SHP77 (cell line): ENCODE results near the gene XRCC3.

ENCODE experiments used
- DNase-seq, 2 experiments: peaks; one replicate each; lab custom pipeline; 2025; lab: John Stamatoyannopoulos, UW

The XRCC3 gene

DNA sequence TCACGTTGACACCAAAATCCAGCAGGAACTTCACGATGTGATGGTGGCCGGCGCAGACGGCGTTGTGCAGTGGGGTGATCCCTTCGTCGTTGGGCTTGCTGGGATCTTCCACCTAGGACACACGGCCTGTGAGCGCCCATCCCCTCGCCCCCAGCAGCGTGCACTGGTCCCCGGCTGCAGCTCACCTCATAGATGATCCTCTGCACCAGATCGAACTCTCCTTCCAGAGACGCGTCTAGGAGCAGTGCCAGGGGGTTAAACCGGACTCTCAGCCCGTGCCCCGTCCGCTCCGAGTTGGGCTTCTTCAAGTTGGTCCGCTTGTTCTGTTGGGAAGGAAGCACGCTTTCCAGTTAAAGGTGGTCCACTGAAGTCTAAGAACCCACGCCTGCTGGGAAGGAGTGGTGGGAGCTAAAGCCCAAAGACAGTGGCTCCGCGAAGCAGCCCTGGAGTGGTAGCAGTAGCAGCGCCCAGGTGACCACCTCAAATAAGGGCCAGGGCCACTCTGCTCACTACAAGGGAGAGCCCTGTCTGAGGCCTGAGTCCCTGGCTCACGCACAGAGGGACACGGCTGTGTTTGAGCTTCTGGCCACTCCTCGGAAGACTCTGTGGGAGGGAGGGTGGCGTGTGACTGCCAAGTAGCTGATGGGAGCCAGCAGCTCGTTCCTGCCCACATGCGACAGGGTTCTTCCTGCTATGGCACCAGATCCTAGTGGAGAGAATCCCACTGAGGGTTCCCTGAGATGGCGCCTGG, 23.6 kb upstream of the XRCC3 start:
- DNase-seq, result no peak

DNA sequence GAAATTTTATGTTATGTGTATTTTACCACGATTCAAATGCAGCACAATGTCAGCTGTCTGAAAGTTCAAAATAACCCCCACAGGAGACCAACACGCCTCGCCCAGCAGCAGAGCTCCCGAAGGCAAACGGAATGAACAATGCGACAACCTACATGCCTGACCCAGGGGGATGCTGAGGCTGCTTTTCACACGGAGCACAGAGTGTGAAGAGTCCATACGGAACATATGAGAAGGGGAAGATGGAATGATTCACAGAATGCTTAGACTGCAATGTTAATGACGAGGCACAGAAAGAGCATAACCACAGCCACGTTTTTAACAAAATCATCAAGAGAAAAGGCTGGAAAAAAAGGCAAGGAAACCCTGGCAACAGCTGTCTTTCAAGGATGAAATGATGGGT, 22.9 kb upstream of the XRCC3 start:
- no peak for DNase-seq

DNA sequence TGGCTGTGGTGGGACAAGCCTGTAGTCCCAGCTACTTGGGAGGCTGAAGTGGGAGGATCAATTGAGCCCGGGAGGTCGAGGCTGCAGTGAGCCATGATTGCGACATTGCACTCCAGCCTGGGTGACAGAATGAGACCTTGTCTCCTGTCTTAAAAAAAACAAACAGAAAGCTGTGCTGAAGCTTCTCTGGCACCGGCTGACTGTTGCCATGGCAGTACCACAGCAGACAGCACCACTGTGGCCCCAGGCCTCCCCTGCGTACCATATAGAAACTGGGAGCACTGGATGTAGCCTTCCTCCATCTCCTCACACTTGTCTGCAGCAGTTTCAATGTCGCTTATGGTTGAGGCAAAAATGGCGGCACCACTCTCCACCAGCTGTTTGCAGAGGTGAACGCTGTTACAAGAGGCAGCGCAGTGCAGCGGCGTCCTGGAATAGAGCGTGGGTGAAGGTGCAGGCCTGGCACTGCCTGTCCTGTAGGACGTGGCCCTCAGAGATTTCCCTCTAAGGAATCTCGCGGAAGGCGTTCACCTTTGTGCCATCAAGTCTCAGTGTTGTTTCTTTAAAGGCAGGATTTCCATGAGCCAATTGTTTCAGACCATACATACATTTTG, 22.3 kb upstream of the XRCC3 start:
- DNase-seq, result no peak

DNA sequence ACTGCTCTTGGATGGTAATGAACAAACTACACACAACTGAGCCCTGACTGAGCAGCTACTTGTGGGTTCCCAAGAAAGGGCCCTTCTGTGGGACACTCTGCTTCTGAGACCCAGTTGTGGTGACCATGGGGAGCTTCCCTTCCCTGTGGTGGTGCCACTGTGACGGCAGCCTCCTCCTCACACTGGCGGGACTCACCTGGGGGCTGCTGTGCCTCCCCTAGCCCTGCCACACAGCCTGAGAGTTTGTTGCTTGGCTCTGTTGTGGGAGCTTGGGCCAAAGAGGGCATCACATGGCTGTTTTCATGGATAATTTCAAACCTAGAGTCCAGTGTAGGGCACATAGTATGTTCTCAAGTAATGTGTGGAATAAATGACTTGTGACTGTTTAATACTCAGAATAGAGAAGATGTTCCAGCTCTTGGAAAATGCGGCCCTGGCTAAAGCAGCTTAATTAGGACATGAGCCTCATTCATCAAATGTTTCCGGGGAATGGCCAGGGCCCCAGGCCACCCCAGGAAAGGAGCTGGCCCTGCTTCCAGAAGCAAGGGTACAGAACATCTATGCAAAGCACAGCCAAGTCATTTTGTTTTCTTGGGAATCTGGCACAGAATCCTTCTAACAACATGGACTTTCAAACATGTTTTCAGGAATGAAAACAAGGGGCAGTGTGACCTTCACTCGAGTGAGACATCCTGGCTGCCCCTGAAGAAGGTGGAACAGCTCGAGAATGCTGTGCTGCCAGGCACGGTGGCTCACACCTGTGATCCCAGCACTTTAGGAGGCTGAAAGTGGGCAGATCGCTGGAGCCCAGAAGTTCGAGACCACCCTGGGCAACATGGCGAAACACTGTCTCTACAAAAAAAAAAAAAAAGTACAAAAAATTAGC, 21.5 kb upstream of the XRCC3 start:
- no peak for DNase-seq

DNA sequence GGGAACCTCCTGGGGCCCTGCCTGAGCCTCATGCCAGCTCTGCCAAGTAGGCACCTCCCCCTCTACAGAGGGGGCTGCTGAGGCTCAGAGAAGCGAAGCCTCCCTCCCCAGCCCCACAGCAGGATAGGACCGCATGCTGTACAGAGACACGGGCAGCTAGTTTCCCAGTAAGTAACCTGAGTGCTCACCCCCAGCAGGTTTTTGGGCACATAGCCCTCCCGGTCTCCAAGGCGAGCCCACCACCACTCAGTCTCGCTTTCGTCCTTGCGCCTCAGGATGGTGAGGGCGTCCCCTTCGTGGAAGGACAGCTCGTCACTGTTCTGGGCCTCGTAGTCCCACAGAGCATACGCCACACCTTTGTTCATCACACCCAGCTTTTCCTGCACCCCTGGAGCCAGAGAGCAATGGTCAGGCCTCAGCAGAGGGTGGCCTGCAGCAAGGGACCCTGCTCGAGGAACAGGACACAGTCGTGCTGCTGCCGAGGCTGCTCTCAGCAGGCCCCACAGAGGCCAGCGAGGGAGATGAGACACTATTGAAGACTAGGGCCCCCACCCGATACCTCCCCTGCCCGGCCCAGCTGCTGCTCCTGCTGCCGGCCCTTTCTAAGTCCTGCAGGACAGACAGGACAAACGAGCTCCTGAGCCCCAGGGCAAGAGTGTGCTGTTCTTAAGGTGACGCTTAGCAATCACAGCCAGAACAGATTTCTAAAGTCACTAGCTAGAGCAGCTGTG, 20.7 kb upstream of the XRCC3 start:
- DNase-seq, result no peak

DNA sequence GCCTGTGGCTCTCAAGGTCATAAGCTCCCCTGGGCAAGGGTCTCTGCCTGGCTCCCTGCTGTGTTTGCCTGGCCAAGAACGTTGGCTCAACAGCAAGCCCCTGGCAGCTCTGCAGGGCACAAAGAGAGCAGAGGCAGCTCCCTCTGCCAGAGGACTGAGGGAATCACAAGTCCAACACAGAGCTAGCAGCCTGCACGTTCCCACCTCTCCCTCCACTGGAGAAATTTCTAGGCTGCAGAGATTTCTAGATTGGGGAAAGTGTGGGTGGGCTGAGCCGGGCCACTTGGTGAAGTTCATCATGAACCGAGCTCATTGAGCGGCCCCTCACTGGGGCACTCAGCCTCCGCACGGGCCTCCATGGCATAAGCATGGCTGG, 20.2 kb upstream of the XRCC3 start:
- DNase-seq, result no peak

DNA sequence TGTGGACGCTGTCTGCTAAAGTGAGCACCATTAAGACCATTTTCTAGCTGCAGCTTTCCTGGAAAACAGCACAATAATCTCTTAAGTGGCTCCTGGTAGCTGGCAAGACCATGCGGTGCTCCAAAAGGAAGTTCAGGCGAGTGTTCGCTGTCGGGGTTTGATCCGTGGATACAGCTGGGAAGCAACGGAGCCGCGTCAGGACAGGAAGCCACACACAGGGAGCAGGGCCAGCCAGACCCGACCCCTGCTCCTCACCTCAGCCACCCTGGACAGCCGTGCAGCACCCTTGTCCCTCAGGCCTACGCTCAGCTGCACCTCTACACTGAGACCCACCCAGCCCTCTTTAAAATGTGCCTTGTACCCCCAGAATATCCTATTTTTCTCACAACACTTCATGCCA, 19.8 kb upstream of the XRCC3 start:
- no peak for DNase-seq

DNA sequence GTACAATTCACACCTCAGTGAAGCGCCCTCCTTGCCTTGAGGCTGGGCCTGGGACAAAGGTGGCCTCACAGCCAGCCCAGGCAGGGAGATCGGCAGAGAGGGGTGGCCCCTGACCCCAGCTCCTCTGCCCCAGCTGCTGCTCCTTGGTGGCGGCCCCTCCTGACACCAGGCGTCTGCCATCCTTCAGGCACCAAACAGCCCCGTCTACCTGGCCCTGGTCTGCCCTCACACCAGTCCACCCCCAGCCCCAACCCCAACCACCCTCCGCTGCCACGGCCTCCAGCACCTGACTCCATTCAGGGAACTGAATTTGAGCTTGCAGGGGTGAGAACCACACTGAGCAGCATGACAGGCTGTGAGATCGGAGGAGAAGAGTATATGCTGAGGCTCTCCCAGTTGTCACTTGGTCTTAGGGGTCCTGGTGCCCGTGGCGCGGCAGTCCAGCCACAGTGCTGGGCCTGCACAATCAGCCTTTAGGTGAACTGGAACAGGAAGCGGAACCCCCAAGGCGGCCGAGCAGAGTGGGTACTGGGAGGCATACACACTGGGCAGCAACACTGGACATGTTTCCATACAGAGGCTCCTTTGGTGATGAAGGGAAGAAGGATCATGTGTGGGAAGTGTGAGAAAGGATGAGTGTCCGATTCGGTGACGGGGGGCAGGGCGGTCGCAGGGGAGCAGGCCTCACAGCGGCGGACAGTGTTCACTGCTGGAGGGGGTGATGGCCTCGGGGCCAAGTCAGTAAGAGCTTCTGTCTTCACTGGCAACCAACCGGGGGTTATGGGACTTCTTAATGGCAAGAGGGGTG, 19.0 kb upstream of the XRCC3 start:
- DNase-seq, result no peak

DNA sequence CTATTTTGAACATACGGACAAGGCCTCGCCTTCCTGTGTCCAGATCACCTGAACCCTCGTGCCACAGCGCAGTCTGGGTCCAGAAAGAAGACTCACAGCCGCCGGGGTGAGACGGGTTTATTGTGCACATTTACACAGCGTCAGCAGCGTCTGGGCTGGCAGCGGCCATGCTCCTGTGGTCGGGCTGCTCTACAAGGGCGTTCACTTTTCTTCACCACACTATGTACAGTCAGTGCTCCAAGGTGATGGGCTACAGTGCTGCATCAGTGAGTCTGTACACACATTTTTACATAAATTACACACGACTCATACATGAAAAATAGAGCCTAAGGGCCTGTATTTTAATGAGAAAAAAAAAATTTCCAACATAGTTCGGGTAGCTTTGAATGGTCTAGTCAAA, 18.4 kb upstream of the XRCC3 start:
- no peak for DNase-seq

DNA sequence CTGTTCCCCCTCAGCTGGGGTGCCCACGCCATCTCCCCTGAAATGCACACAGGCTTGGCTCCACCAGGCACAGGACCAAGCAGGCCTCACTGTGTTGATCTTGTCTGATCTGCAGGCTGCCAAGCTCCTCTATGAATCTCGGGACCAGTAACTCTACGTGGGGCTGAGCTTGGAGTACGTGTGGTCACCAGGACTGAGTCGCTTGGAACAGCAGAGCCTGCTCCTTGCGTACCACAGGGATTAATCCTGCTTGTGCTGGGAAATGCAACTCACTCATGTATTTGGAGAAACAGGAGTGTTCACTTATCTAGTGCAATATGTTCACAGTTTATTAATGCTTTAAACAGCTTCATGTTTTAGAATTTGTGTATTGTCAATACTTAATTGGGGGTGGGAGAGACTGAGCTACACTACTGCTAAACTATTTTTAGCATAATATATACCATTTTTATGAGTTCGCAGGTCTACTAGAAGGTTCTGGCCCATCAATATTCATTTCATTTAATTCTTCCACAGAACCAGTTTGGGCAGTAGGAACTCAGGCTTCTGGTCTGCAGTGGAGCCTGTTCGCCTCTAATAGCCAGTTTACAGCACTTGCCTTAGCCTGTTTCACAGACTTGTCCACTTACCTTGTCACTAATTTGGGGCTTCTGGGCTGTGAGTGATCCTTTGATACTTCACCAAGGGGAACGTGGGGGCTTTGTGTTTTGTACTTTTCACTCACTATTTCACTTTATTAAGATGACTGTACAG, 17.8 kb upstream of the XRCC3 start:
- DNase-seq, result no peak

DNA sequence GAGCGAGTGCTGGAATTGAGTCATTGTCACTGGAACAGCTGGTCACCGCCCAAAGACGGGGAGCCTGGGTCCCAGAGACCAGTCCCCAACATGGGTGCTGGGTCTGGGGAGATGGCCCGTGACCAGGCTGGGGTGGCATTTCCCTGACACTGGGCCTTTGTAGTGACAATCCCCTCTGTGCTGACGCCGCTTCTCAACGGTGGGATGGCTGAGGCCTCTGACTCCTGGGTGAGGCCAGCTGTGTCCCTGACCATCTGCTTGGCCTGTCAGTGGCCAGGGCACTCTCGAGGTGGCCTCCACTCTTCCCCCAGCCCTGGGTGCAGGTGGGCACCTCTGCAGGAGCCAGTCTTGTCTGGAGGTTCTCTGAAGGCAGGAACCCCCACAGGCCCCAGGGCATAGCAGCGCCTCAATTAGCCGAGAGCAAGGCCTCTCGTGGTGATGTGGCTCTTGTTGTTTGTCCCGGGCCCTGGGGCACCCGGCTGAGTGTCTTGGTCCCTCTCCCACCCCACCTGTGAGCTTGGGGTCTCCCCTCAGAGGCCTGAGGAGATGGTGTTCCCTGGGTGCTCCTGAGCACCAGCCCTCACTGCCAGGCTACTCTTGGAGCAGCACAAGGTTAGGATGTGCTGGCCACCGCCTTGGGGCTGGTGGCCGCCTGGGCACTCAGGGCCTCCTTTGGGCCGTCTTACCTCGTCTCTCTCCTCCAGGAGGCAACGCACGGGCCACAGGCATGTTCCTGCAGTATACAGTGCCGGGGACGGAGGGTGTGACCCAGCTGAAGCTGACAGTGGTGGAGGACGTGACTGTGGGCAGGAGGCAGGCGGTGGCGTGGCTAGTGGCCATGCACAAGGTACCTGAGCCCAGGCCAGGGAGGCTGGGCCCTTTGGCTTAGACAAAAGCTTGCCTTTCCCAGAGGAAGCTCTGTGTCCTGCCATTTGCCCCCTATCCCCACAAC, 16.9 kb upstream of the XRCC3 start:
- no peak for DNase-seq

DNA sequence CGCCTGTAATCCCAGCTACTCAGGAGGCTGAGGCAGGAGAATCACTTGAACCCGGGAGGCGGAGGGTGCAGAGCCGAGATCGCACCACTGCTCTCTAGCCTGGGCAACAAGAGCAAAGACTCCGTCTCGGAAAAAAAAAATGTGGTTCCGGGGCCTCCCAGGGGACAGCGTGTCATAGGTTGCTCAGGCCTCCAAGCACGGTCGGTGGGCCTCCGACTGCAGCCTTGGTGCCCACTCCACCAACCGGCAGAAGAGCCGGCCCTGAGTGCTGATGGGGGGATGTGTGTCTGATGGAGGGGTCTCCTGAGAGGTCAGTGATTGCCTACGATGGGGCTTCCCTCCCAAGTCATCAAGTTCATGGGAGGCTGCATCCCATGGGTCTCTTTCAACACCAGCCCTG, 16.2 kb upstream of the XRCC3 start:
- DNase-seq, result no peak

DNA sequence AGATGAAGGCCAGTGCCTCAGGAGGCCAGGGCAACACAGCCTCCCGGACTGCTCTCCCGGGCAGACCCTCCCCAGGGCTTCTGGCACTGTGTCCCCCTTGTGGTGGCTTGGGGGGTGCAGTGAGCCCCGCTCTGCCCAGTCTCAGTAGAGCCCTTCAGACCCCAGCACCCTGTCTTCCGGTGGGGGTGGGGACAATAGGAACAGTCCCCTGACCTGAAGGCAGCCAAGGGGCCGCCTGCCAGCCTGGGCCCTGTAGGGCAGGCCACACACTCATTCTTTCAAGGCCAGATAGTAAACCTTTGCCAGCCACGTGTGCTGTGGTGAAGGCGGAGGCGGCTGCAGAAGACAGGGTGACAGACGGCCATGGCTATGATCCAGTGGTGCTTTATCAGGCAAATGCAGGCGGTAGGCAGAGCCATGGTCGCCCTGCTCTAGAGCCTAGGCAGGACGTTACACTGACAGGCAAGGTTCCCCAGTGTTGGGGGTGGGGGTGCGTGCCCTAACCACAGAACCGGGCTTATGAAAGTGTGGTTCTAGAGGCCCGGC, 15.3 kb upstream of the XRCC3 start:
- no peak for DNase-seq

DNA sequence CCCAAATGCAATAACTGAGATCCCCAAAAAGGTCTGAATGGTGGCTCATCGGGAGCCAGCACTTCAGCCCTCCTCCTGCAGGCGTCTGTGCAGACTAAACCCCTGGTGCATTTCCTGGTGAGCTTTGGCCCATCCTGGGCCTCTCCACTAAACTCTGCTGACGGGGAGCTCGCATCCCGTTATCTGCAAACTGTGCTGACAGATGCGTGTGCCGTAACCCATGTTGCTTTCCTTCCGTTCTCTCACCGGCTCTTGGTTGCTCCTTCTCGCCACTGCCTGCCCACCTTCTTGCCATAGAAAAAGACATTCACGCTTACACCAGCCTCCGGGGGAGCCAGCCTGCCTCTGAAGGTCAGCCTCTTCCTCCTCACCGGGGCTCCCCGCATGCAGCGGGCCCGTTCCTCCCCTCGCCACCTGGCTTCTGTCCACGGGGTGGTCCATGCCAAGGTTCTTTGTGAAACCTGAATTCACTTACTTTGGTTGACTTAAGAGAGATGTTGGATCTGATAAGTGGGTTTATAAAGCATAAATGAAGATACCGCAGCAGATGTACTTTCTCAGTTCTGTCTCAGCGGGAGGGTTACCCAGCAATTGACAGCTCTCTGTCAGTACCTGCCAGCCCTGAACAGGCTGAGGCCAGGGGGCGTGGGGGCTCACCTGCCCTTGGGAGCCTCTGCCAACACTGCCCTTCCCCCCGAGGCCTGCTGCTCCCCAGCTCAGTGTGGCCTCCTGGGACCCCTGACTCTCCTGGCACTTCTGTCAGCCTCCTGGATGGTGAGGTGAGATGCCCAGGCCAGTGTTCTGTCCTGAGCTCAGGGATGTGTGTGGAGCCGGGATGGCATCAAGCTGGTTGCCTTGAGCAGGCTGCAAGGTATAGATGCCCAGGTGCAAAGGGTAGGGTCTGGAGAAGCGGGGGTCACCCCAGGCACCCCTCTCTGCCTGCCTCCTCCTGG, 14.5 kb upstream of the XRCC3 start:
- no peak for DNase-seq

DNA sequence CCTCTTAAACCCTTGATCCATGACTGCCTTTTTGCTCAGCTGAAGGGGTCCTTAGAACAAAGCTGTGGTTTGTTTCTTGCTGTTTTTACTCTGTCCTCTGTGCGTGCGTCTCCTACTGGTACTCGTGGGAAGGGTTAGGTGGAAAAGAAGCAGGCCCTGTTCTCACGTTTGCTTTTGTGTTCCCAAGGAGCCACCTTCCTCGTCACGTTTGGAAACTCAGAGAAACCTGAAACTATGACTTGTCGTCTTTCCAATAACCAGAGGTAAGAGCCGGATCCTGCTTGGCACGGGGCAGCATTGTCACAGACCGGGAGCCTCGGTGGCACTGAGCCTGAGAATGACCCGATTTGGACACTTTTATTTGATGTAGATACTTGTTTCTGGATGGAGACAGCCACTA, 13.5 kb upstream of the XRCC3 start:
- no peak for DNase-seq

DNA sequence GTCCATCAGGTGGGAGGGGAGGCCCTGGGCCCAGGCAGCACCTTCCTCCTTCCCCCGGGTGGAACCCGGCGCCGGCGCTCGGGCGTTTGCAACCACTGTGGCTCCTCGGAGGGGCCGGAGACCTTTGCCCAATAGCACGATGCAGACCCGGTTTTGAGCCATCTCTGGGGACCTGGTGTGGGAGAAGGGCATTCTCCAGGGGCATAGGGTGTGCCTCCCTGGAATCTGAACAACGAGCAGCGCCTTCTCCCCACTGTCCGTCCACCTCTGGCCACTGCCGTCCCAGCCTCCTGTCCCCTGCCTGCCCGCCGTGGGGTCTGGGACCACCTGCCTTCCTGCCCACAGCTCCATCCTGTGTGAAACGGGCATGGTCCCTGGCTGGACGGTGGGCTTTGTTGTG, 12.9 kb upstream of the XRCC3 start:
- no peak for DNase-seq

DNA sequence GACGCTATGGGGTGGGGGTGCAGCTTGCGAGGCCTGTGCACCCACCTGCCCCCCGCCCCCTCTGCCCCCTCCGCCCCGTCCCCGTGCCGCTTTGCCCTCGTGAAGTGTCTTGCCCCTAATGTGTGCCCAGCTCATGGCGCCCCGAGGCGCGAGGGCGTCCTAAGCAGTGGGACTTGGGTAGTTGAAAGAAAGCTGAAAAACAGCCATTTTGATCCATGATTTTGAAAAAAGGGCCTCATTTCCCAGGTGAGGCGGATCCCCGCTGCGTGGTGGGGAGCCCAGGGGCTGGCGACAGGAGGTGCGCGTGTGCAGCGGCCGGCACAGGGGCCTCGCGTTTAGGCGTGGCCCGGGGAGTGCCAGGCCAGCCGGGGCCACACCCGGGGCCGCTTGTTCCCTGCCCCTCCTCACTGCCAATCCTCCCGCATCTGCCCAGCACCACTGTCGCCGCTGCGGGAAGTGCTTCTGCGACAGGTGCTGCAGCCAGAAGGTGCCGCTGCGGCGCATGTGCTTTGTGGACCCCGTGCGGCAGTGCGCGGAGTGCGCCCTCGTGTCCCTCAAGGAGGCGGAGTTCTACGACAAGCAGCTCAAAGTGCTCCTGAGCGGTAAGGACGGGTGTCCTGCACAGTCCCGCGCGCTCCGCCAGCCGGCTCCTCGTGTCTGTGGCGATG, 12.2 kb upstream of the XRCC3 start:
- DNase-seq, result no peak

DNA sequence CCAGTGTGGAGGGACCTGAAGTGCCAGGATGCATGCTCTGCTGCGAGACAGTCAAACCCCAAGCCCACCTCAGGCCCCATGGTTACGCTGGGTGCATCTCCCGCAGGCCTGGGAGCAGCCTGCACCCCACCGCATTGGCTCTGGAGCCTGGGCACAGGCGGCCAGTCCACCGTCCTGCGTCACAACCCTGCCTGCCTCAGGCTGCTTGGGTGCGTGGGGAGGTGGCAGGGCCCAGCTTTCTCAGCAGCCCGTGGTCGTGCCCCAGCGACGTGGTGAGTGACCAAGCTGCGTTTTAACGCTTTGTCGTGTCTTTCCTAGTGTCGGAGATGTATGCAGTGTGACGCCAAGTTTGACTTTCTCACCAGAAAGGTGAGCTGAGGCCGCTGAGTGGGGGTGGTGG, 11.2 kb upstream of the XRCC3 start:
- no peak for DNase-seq
